ENCODE results near the gene BICDL1.

DNA sequence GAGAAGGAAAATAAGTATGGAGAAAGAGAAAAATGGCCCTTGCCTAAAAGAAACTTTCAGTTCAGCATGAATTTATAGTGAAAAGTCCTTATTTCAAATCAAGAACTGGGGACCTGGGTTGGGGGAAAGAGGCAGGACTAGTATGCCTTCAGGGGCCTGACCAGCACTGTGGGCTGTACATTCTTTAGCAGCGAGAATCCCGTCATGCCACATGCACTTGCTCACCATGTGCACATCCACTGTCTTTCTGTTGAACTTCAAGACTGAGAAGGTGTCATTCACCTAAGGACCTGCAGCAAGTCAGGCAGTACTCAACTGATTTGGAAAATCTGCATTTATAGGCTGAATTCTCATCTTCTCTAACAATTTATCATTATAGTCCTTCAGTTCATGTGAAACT is 77.3 kb downstream of the BICDL1 start:
- TF ChIP-seq POLR2A (IDR thresholded peaks at IDR 0.05; ENCODE audit: low read depth, low read length), result no peak
- TF ChIP-seq POLR2AphosphoS5 (IDR thresholded peaks at IDR 0.05; ENCODE audit: low read length), result no peak
- TF ChIP-seq, protein P1, sequence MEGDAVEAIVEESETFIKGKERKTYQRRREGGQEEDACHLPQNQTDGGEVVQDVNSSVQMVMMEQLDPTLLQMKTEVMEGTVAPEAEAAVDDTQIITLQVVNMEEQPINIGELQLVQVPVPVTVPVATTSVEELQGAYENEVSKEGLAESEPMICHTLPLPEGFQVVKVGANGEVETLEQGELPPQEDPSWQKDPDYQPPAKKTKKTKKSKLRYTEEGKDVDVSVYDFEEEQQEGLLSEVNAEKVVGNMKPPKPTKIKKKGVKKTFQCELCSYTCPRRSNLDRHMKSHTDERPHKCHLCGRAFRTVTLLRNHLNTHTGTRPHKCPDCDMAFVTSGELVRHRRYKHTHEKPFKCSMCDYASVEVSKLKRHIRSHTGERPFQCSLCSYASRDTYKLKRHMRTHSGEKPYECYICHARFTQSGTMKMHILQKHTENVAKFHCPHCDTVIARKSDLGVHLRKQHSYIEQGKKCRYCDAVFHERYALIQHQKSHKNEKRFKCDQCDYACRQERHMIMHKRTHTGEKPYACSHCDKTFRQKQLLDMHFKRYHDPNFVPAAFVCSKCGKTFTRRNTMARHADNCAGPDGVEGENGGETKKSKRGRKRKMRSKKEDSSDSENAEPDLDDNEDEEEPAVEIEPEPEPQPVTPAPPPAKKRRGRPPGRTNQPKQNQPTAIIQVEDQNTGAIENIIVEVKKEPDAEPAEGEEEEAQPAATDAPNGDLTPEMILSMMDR (IDR thresholded peaks at IDR 0.05 in 2 of 3, conservative IDR thresholded peaks at IDR 0.05 in 1 of 3; ENCODE audit: control insufficient read depth in 2 of 3, extremely low read depth in 1 of 3, insufficient read depth in 1 of 3, low read depth in 3 of 3, low read length in 3 of 3), result no peak
- TF ChIP-seq, protein P2, sequence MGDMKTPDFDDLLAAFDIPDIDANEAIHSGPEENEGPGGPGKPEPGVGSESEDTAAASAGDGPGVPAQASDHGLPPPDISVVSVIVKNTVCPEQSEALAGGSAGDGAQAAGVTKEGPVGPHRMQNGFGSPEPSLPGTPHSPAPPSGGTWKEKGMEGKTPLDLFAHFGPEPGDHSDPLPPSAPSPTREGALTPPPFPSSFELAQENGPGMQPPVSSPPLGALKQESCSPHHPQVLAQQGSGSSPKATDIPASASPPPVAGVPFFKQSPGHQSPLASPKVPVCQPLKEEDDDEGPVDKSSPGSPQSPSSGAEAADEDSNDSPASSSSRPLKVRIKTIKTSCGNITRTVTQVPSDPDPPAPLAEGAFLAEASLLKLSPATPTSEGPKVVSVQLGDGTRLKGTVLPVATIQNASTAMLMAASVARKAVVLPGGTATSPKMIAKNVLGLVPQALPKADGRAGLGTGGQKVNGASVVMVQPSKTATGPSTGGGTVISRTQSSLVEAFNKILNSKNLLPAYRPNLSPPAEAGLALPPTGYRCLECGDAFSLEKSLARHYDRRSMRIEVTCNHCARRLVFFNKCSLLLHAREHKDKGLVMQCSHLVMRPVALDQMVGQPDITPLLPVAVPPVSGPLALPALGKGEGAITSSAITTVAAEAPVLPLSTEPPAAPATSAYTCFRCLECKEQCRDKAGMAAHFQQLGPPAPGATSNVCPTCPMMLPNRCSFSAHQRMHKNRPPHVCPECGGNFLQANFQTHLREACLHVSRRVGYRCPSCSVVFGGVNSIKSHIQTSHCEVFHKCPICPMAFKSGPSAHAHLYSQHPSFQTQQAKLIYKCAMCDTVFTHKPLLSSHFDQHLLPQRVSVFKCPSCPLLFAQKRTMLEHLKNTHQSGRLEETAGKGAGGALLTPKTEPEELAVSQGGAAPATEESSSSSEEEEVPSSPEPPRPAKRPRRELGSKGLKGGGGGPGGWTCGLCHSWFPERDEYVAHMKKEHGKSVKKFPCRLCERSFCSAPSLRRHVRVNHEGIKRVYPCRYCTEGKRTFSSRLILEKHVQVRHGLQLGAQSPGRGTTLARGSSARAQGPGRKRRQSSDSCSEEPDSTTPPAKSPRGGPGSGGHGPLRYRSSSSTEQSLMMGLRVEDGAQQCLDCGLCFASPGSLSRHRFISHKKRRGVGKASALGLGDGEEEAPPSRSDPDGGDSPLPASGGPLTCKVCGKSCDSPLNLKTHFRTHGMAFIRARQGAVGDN (IDR thresholded peaks at IDR 0.05), result no peak
- TF ChIP-seq MYC (IDR thresholded peaks at IDR 0.05; ENCODE audit: insufficient read depth, insufficient read length, insufficient replicate concordance, low read length, severe bottlenecking), result no peak
